Measurements from ENCODE around the gene ENG.

The ENG gene

DNA sequence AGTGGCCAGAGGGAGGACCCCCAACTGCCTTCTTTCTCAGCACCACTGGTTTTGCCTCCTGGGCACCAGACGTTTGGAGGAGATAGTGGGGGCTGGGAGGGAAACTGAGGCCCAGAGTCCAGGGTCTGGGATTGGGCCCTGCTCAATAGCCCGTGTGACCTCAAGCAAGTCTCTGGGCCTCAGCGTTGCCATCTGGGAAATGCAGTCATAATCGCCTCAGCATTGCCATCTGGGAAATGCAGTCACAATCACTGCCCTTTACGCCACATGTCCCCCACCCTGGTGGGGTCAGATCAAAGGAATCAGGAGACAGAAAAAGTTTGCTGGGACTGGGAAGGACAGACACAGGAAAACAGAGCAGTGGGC, 77.6 kb downstream of the ENG start:
- H3K4me1 ChIP-seq (ENCODE audit: control extremely low read depth in 1 of 4, control insufficient read depth in 4 of 4, insufficient read depth in 4 of 4, low read length in 3 of 4), result peaks cover 21 to 75% (median 70%) of the 10 kb centered on the region in 4 experiments
- peak overlapping the region; percentile 41 to 94 (median 87) for H3K4me3 ChIP-seq (ENCODE audit: control insufficient read depth in 1 of 7, extremely low read depth in 1 of 7, insufficient read depth in 4 of 7, low read depth in 2 of 7, low read length in 6 of 7)
- ChIA-PET POLR2A (interaction anchor here (1.5 kb wide), 1 partner anchor 9 kb away, joined by 17 read pairs; the partner anchor contains the start of gene CDK9), CTCF (interaction anchor here (2.2 to 2.9 kb wide), 2 partner anchors 8 to 11 kb away, joined by 8 to 20 read pairs; partner anchors contain the start of gene CDK9)
- H3K9me3 ChIP-seq (ENCODE audit: control extremely low read depth in 1 of 5, control insufficient read depth in 4 of 5, insufficient read depth in 2 of 5, low read depth in 1 of 5, low read length in 4 of 5), result no peaks in the 10 kb centered on the region
- DNase-seq, result no peak
- H3K36me3 ChIP-seq (ENCODE audit: control insufficient read depth in 4 of 4, insufficient read depth in 4 of 4, low read length in 3 of 4), result peaks cover 2 to 23% (median 12%) of the 10 kb centered on the region in 4 experiments
- WGBS (ENCODE audit: insufficient coverage), result 6% methylated on average over 3 of the region's 5 CpGs
- peak overlapping the region; percentile 66 to 78 for H3K27ac ChIP-seq (ENCODE audit: insufficient read depth in 1 of 2, low read depth in 1 of 2, low read length in 2 of 2, poor library complexity in 1 of 2, severe bottlenecking in 2 of 2)
- no peaks in the 10 kb centered on the region for H3K27me3 ChIP-seq (replicated peaks in 2 of 5; ENCODE audit: control insufficient read depth in 4 of 5, insufficient read depth in 5 of 5, low read length in 4 of 5)

DNA sequence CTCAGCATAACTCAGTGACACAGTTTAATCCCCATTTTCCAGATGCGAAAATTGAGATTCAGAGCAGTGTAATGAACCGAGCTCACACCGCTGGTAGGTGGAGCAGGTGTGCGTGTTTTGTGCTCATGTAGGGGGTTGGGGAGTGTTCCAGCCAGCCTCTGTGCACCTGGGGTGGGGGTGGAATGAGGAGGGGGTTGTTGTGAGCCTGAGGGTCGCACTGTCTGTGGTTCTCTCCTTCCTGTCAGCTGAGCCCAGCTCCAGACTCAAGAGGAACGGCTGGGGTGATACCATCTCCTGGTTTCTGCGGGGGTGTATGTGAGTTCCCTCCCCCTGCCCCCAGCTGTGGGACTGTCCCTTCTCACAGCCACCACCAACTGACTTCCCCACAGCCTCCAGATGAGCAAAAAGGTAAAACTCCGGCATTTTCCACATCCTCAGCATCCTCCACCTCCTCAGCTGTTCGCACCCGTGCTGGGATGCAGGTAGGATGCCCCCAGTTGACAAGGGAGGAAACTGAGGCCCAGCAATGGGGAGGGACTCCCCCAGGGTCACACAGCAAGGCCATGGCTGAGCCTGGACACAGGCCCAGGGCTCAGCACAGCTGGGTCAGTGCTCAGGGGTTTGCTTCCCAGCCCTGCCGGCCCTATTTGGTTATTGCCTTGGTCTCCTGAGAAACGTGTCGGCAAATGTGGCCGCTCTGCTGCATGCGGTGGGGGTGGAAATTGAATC, 78.1 kb downstream of the ENG start:
- Histone ChIP-seq H3K27me3 (replicated peaks in 2 of 5; ENCODE audit: control insufficient read depth in 4 of 5, insufficient read depth in 5 of 5, low read length in 4 of 5) (no peaks in the 10 kb centered on the region), H3K4me1 (ENCODE audit: control extremely low read depth in 1 of 4, control insufficient read depth in 4 of 4, insufficient read depth in 4 of 4, low read length in 3 of 4) (peaks cover 16 to 73% (median 67%) of the 10 kb centered on the region in 4 experiments), H3K36me3 (ENCODE audit: control insufficient read depth in 4 of 4, insufficient read depth in 4 of 4, low read length in 3 of 4) (peaks cover 2 to 26% (median 13%) of the 10 kb centered on the region in 4 experiments), H3K27ac (ENCODE audit: insufficient read depth in 1 of 2, low read depth in 1 of 2, low read length in 2 of 2, poor library complexity in 1 of 2, severe bottlenecking in 2 of 2) (peak overlapping the region; percentile 66 to 78), H3K9me3 (ENCODE audit: control extremely low read depth in 1 of 5, control insufficient read depth in 4 of 5, insufficient read depth in 2 of 5, low read depth in 1 of 5, low read length in 4 of 5) (no peaks in the 10 kb centered on the region), H3K4me3 (ENCODE audit: control insufficient read depth in 1 of 7, extremely low read depth in 1 of 7, insufficient read depth in 4 of 7, low read depth in 2 of 7, low read length in 6 of 7) (peak overlapping the region; percentile 41 to 94 (median 87))
- ChIA-PET POLR2A (interaction anchor here (0.9 to 1.5 kb wide), 2 partner anchors 9 to 21 kb away, joined by 4 to 17 read pairs; partner anchors contain the start of gene CDK9), CTCF (interaction anchor here (0.7 to 2.9 kb wide), 3 partner anchors 9 to 11 kb away, joined by 3 to 20 read pairs (median 8); partner anchors contain the start of gene CDK9)
- 0% methylated on average over 10 of the region's 15 CpGs for WGBS (ENCODE audit: insufficient coverage)
- DNase-seq, result peak; percentile 86 to 97 (median 96)

- Histone ChIP-seq H3K9me3 (ENCODE audit: control extremely low read depth in 1 of 5, control insufficient read depth in 4 of 5, insufficient read depth in 2 of 5, low read depth in 1 of 5, low read length in 4 of 5) (no peaks in the 10 kb centered on the region), H3K27ac (ENCODE audit: insufficient read depth in 1 of 2, low read depth in 1 of 2, low read length in 2 of 2, poor library complexity in 1 of 2, severe bottlenecking in 2 of 2) (no peak overlapping the region), H3K36me3 (ENCODE audit: control insufficient read depth in 4 of 4, insufficient read depth in 4 of 4, low read length in 3 of 4) (peaks cover 2 to 30% (median 13%) of the 10 kb centered on the region in 4 experiments), H3K4me1 (ENCODE audit: control extremely low read depth in 1 of 4, control insufficient read depth in 4 of 4, insufficient read depth in 4 of 4, low read length in 3 of 4) (peaks cover 10 to 72% (median 66%) of the 10 kb centered on the region in 4 experiments), H3K4me3 (ENCODE audit: control insufficient read depth in 1 of 7, extremely low read depth in 1 of 7, insufficient read depth in 4 of 7, low read depth in 2 of 7, low read length in 6 of 7) (no peak overlapping the region), H3K27me3 (replicated peaks in 2 of 5; ENCODE audit: control insufficient read depth in 4 of 5, insufficient read depth in 5 of 5, low read length in 4 of 5) (no peaks in the 10 kb centered on the region)
- POLR2A ChIA-PET, result interaction anchor here (0.6 kb wide), 1 partner anchor 60 kb away, joined by 3 read pairs; no protein-coding TSS in a partner anchor
- 100% methylated on average over 10 of the region's 10 CpGs for WGBS (ENCODE audit: insufficient coverage)
- CTCF ChIA-PET, result interaction anchor here (1.1 to 14.0 kb wide), 4 partner anchors 9 to 11 kb away, joined by 4 to 244 read pairs (median 12); partner anchors contain the start of genes CDK9 and SH2D3C
- no peak for DNase-seq
These were observed 80.5 kb downstream of the ENG start for GRCh38 chr9:127773981-127774380.

GRCh38 chr9:127773272-127773671, 81.2 kb downstream of the ENG start:
- POLR2A ChIA-PET, result no interaction called here
- H3K36me3 ChIP-seq (ENCODE audit: control insufficient read depth in 4 of 4, insufficient read depth in 4 of 4, low read length in 3 of 4), result peaks cover 2 to 32% (median 13%) of the 10 kb centered on the region in 4 experiments

DNA sequence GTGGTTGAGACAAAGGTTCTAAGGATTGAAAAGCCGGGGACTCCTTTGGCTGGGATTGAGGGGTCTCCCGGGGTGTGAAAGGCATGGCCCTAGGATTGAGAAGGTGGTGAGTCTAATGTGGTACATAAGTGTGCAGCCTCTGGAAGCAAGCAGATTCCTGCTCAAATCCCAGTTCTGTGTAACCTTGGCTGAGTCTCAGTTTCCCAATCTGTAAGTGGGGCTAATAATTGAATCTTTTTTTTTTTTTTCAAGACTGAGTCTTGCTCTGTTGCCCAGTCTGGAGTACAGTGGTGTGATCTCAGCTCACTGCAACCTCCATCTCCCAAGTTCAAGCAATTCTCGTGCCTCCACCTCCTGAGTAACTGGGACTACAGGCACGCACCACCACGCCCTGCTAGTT, 81.9 kb downstream of the ENG start:
- CTCF ChIA-PET, result interaction anchor here (1.0 to 14.0 kb wide), 2 partner anchors 11 to 38 kb away, joined by 5 to 244 read pairs; partner anchors contain the start of genes CDK9, SH2D3C and TOR2A
- peaks cover 2 to 39% (median 15%) of the 10 kb centered on the region in 4 experiments for H3K36me3 ChIP-seq (ENCODE audit: control insufficient read depth in 4 of 4, insufficient read depth in 4 of 4, low read length in 3 of 4)
- no peaks in the 10 kb centered on the region for H3K27me3 ChIP-seq (replicated peaks in 2 of 5; ENCODE audit: control insufficient read depth in 4 of 5, insufficient read depth in 5 of 5, low read length in 4 of 5)
- 94% methylated on average over 5 of the region's 5 CpGs for WGBS (ENCODE audit: insufficient coverage)
- H3K4me3 ChIP-seq (ENCODE audit: control insufficient read depth in 1 of 7, extremely low read depth in 1 of 7, insufficient read depth in 4 of 7, low read depth in 2 of 7, low read length in 6 of 7), result no peak overlapping the region
- DNase-seq, result no peak
- H3K27ac ChIP-seq (ENCODE audit: insufficient read depth in 1 of 2, low read depth in 1 of 2, low read length in 2 of 2, poor library complexity in 1 of 2, severe bottlenecking in 2 of 2), result no peak overlapping the region
- peaks cover 12 to 73% (median 67%) of the 10 kb centered on the region in 4 experiments for H3K4me1 ChIP-seq (ENCODE audit: control extremely low read depth in 1 of 4, control insufficient read depth in 4 of 4, insufficient read depth in 4 of 4, low read length in 3 of 4)
- POLR2A ChIA-PET, result interaction anchor here (0.7 to 3.6 kb wide), 2 partner anchors 11 to 16 kb away, joined by 5 to 40 read pairs; no protein-coding TSS in a partner anchor
- H3K9me3 ChIP-seq (ENCODE audit: control extremely low read depth in 1 of 5, control insufficient read depth in 4 of 5, insufficient read depth in 2 of 5, low read depth in 1 of 5, low read length in 4 of 5), result no peaks in the 10 kb centered on the region

More at GRCh38 chr9:127773272-127773671, 81.2 kb downstream of the ENG start:
- H3K27me3 ChIP-seq (replicated peaks in 2 of 5; ENCODE audit: control insufficient read depth in 4 of 5, insufficient read depth in 5 of 5, low read length in 4 of 5), result no peaks in the 10 kb centered on the region
- H3K4me1 ChIP-seq (ENCODE audit: control extremely low read depth in 1 of 4, control insufficient read depth in 4 of 4, insufficient read depth in 4 of 4, low read length in 3 of 4), result peaks cover 12 to 72% (median 67%) of the 10 kb centered on the region in 4 experiments
- WGBS (ENCODE audit: insufficient coverage), result 100% methylated on average over 3 of the region's 3 CpGs
- no peak overlapping the region for H3K4me3 ChIP-seq (ENCODE audit: control insufficient read depth in 1 of 7, extremely low read depth in 1 of 7, insufficient read depth in 4 of 7, low read depth in 2 of 7, low read length in 6 of 7)
- no peak overlapping the region for H3K27ac ChIP-seq (ENCODE audit: insufficient read depth in 1 of 2, low read depth in 1 of 2, low read length in 2 of 2, poor library complexity in 1 of 2, severe bottlenecking in 2 of 2)
- CTCF ChIA-PET, result interaction anchor here (1.0 to 14.0 kb wide), 2 partner anchors 11 to 38 kb away, joined by 5 to 244 read pairs; partner anchors contain the start of genes CDK9, SH2D3C and TOR2A
- no peaks in the 10 kb centered on the region for H3K9me3 ChIP-seq (ENCODE audit: control extremely low read depth in 1 of 5, control insufficient read depth in 4 of 5, insufficient read depth in 2 of 5, low read depth in 1 of 5, low read length in 4 of 5)
- DNase-seq, result no peak

GRCh38 chr9:127771570-127772189, 82.8 kb downstream of the ENG start:
- Histone ChIP-seq H3K4me1 (ENCODE audit: control extremely low read depth in 1 of 4, control insufficient read depth in 4 of 4, insufficient read depth in 4 of 4, low read length in 3 of 4) (peaks cover 12 to 74% (median 69%) of the 10 kb centered on the region in 4 experiments), H3K9me3 (ENCODE audit: control extremely low read depth in 1 of 5, control insufficient read depth in 4 of 5, insufficient read depth in 2 of 5, low read depth in 1 of 5, low read length in 4 of 5) (no peaks in the 10 kb centered on the region)
- WGBS (ENCODE audit: insufficient coverage), result 48% methylated on average over 5 of the region's 19 CpGs

More at GRCh38 chr9:127771570-127772189, 82.8 kb downstream of the ENG start:
- no peak overlapping the region for H3K27ac ChIP-seq (ENCODE audit: insufficient read depth in 1 of 2, low read depth in 1 of 2, low read length in 2 of 2, poor library complexity in 1 of 2, severe bottlenecking in 2 of 2)
- ChIA-PET POLR2A (interaction anchor here (0.7 to 3.6 kb wide), 8 partner anchors 8 to 98 kb away, joined by 3 to 40 read pairs (median 4); partner anchors contain the start of genes CDK9 and SH2D3C), CTCF (interaction anchor here (0.6 to 14.0 kb wide), 9 partner anchors 10 to 148 kb away, joined by 3 to 244 read pairs (median 8); partner anchors contain the start of genes CDK9, ENG and SH2D3C)
- no peaks in the 10 kb centered on the region for H3K27me3 ChIP-seq (replicated peaks in 2 of 5; ENCODE audit: control insufficient read depth in 4 of 5, insufficient read depth in 5 of 5, low read length in 4 of 5)
- peak overlapping the region in 3 of 7 experiments; percentile 72 to 83 (median 81) for H3K4me3 ChIP-seq (ENCODE audit: control insufficient read depth in 1 of 7, extremely low read depth in 1 of 7, insufficient read depth in 4 of 7, low read depth in 2 of 7, low read length in 6 of 7)
- H3K36me3 ChIP-seq (ENCODE audit: control insufficient read depth in 4 of 4, insufficient read depth in 4 of 4, low read length in 3 of 4), result peaks cover 2 to 48% (median 20%) of the 10 kb centered on the region in 4 experiments
- DNase-seq, result no peak

Data from common myeloid progenitor, CD34-positive (primary cell).